ENCODE data around the gene SLC16A7. TPM values are rescaled to one million over a fixed set of nuclear protein-coding genes. Genes with fewer than 3 reads are reported as not detected.

SLC16A7 gene
- total RNA-seq, 1 donor, result 53.2 TPM

DNA sequence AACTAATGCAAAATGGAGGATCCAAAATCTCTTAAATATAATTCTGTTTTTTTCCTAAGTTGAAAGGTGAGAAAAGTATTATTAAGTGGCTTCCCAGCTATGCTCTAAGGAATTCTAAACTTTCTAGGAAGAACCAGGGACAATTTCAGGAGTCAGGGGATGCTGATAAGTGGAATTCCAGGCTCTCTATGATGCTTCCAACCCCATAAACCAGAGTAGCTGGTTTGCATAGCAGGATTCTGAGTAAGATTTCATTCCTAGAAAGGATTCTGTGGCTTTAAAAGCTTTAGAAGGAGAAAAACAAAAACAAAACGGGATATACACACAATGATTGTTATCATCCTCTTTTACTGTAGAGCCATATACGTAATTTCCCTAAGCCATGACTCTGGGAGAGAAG, 93.9 kb downstream of the SLC16A7 start:
- Histone ChIP-seq H3K27ac (ENCODE audit: low read depth, low read length) (no peak overlapping the region), H3K4me1 (ENCODE audit: insufficient read depth, low read length) (no peaks in the 10 kb centered on the region), H3K36me3 (ENCODE audit: insufficient read depth, low read length) (no peaks in the 10 kb centered on the region), H3K9me3 (ENCODE audit: low read depth, low read length) (no peaks in the 10 kb centered on the region), H3K79me2 (ENCODE audit: insufficient read depth, low read length) (no peaks in the 10 kb centered on the region), H3K27me3 (ENCODE audit: insufficient read depth, low read length) (no peaks in the 10 kb centered on the region), H2AFZ (ENCODE audit: low read length) (no peak overlapping the region), H3K4me3 (ENCODE audit: insufficient read depth, low read length) (no peak overlapping the region), H4K20me1 (ENCODE audit: insufficient read depth, low read length) (no peaks in the 10 kb centered on the region), H3K4me2 (ENCODE audit: insufficient read depth, low read length) (no peak overlapping the region)
- no peak for DNase-seq (ENCODE audit: insufficient read length, low spot score, missing footprints)
- TF ChIP-seq, protein P1, sequence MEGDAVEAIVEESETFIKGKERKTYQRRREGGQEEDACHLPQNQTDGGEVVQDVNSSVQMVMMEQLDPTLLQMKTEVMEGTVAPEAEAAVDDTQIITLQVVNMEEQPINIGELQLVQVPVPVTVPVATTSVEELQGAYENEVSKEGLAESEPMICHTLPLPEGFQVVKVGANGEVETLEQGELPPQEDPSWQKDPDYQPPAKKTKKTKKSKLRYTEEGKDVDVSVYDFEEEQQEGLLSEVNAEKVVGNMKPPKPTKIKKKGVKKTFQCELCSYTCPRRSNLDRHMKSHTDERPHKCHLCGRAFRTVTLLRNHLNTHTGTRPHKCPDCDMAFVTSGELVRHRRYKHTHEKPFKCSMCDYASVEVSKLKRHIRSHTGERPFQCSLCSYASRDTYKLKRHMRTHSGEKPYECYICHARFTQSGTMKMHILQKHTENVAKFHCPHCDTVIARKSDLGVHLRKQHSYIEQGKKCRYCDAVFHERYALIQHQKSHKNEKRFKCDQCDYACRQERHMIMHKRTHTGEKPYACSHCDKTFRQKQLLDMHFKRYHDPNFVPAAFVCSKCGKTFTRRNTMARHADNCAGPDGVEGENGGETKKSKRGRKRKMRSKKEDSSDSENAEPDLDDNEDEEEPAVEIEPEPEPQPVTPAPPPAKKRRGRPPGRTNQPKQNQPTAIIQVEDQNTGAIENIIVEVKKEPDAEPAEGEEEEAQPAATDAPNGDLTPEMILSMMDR (IDR thresholded peaks at IDR 0.05; ENCODE audit: extremely low read depth, low read depth, low read length), result no peak

DNA sequence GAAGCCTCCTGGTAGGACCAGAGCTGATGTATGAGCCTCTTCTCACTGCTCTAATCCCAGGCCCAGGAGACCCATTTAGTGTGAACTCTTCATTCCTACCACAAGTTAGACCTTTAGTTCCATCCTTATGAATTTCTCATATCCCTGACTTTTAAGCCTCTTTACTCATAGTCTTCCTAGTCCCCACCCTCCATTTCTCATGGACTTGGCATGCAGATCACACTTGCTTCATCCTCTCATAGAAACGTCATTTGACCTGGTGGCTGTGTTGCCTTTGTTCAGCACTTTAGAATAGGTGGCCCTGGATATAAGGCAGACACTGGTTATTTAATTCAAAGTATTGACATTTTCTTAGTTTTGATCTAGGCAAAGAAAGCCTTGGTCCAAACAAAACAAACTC, 99.5 kb downstream of the SLC16A7 start:
- no peak for DNase-seq (ENCODE audit: insufficient read length, low spot score, missing footprints)
- Histone ChIP-seq H2AFZ (ENCODE audit: low read length) (no peak overlapping the region), H3K79me2 (ENCODE audit: insufficient read depth, low read length) (no peaks in the 10 kb centered on the region), H3K9me3 (ENCODE audit: low read depth, low read length) (no peaks in the 10 kb centered on the region), H3K27me3 (ENCODE audit: insufficient read depth, low read length) (no peaks in the 10 kb centered on the region), H4K20me1 (ENCODE audit: insufficient read depth, low read length) (no peaks in the 10 kb centered on the region), H3K4me3 (ENCODE audit: insufficient read depth, low read length) (no peak overlapping the region), H3K4me1 (ENCODE audit: insufficient read depth, low read length) (peaks cover 23% of the 10 kb centered on the region), H3K36me3 (ENCODE audit: insufficient read depth, low read length) (no peaks in the 10 kb centered on the region), H3K27ac (ENCODE audit: low read depth, low read length) (peak overlapping the region; percentile 38), H3K4me2 (ENCODE audit: insufficient read depth, low read length) (no peak overlapping the region)
- TF ChIP-seq, protein P1 (IDR thresholded peaks at IDR 0.05; ENCODE audit: extremely low read depth, low read depth, low read length), result no peak

DNA sequence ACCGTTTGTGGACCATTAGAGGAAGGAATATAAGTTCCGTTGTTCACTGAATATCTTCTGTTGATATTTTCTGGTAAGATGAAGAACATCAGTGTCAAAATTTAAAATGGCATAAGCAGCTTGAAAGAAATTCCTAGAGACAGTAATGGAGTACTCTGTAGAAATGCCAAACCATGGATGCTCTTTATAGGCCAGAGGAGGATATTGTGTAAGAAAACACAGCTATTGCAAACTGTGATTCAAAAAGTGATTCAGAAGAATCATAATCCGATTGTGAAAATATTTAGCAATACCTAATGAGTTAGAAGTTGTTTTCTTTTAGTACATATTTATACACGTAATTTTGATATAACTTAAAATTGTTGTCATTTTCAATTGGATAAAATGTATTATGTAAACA, 102.8 kb downstream of the SLC16A7 start:
- no peak for DNase-seq (ENCODE audit: insufficient read length, low spot score, missing footprints)
- H3K27ac ChIP-seq (ENCODE audit: low read depth, low read length), result peak overlapping the region; percentile 71
- TF ChIP-seq, protein P1 (IDR thresholded peaks at IDR 0.05; ENCODE audit: extremely low read depth, low read depth, low read length), result no peak
- H4K20me1 ChIP-seq (ENCODE audit: insufficient read depth, low read length), result no peaks in the 10 kb centered on the region
- no peak overlapping the region for H3K4me3 ChIP-seq (ENCODE audit: insufficient read depth, low read length)
- H3K27me3 ChIP-seq (ENCODE audit: insufficient read depth, low read length), result no peaks in the 10 kb centered on the region
- H3K9me3 ChIP-seq (ENCODE audit: low read depth, low read length), result no peaks in the 10 kb centered on the region
- H2AFZ ChIP-seq (ENCODE audit: low read length), result peak overlapping the region; percentile 48
- H3K79me2 ChIP-seq (ENCODE audit: insufficient read depth, low read length), result no peaks in the 10 kb centered on the region
- no peaks in the 10 kb centered on the region for H3K36me3 ChIP-seq (ENCODE audit: insufficient read depth, low read length)
- H3K4me1 ChIP-seq (ENCODE audit: insufficient read depth, low read length), result peaks cover 23% of the 10 kb centered on the region
- peak overlapping the region; percentile 7 for H3K4me2 ChIP-seq (ENCODE audit: insufficient read depth, low read length)

DNA sequence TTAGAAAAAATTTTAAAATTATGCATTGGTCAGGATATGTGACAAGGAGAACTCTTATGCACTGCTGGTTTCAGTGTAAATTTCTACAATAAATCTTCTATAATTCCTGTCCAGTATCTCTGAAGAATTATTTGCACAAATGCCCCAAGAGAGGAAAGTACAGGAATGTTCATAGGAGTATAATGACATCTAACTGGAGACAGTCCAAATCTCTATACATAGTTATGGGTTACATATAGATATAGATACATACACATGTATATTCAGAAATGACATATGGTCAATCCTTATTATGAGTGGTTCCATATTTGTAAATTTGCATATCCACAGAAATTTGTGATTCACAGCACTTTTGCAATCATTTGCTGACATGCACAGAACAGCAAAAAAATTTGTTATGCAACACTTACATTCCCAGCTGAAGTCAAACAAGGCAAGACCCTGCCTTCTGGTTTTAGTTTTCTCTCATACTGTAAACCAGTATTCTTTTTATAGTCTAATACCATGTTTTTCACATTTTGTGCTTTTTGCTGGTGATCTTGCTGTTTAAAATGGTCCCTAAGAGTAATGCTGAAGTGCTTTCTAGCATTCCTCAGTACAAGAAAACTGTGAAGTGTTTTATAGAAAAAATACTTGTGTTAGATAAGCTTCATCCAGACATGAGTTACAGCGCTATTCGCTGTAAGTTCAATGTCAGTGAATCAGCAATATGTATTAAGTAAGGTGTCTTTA, 103.8 kb downstream of the SLC16A7 start:
- Histone ChIP-seq H3K4me3 (ENCODE audit: insufficient read depth, low read length) (peak overlapping the region; percentile 44), H3K79me2 (ENCODE audit: insufficient read depth, low read length) (no peaks in the 10 kb centered on the region), H3K9me3 (ENCODE audit: low read depth, low read length) (no peaks in the 10 kb centered on the region), H4K20me1 (ENCODE audit: insufficient read depth, low read length) (no peaks in the 10 kb centered on the region), H3K27me3 (ENCODE audit: insufficient read depth, low read length) (no peaks in the 10 kb centered on the region), H3K4me1 (ENCODE audit: insufficient read depth, low read length) (peaks cover 23% of the 10 kb centered on the region), H3K27ac (ENCODE audit: low read depth, low read length) (peak overlapping the region; percentile 71), H3K36me3 (ENCODE audit: insufficient read depth, low read length) (no peaks in the 10 kb centered on the region), H3K4me2 (ENCODE audit: insufficient read depth, low read length) (peak overlapping the region; percentile 73), H2AFZ (ENCODE audit: low read length) (peak overlapping the region; percentile 75)
- TF ChIP-seq, protein P1 (IDR thresholded peaks at IDR 0.05; ENCODE audit: extremely low read depth, low read depth, low read length), result no peak
- DNase-seq (ENCODE audit: insufficient read length, low spot score, missing footprints), result no peak
